ENCODE data around the gene MSH5. TPM values are rescaled to one million over a fixed set of nuclear protein-coding genes. Genes with fewer than 3 reads are reported as not detected.

MSH5 gene
- total RNA-seq, 4 donors from 2014 or later = 2.3 to 7.9 (median 6.8) TPM

DNA sequence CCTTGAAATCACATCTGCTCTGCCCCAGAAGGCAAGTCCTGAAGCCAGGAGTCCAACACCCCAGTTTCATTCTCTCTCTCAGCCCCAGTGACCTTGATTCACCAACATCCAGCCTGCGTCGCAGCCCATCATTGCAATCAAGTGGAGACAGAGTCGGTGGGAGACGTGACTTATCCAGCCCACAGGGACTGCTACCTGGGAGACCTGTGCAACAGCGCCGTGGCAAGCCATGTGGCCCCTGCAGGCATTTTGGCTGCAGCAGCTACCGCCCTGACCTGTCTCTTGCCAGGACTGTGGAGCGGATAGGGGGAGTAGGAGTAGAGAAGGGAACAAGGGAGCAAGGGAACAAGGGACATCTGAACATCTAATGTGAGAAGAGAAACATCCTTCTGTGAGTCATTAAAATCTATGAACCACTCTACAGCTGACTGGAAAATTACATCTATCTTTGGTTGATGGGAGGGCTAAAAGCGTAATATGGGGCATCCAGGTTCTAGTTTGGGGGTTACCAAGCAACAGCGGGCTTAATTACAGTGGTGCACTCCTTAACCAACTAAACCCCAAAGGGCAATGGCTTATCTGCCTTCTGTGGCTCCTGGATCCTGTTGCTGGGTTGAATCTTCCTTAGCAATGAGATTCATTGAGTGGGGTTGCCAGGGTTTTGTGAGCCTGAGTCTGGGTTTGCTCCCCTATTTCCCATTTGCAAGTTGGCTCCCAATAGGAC is 22.1 kb upstream of the MSH5 start:
- no peaks in the 10 kb centered on the region for H3K9me3 ChIP-seq
- no peaks in the 10 kb centered on the region for H3K27me3 ChIP-seq
- intact Hi-C loops (cut with DNase I) = no loop called here
- H3K27ac ChIP-seq = peak overlapping the region; percentile 78 to 94 (median 83)
- H3K36me3 ChIP-seq = no peaks in the 10 kb centered on the region
- TF ChIP-seq POLR2A (IDR thresholded peaks at IDR 0.05) = no peak
- TF ChIP-seq, protein P1, sequence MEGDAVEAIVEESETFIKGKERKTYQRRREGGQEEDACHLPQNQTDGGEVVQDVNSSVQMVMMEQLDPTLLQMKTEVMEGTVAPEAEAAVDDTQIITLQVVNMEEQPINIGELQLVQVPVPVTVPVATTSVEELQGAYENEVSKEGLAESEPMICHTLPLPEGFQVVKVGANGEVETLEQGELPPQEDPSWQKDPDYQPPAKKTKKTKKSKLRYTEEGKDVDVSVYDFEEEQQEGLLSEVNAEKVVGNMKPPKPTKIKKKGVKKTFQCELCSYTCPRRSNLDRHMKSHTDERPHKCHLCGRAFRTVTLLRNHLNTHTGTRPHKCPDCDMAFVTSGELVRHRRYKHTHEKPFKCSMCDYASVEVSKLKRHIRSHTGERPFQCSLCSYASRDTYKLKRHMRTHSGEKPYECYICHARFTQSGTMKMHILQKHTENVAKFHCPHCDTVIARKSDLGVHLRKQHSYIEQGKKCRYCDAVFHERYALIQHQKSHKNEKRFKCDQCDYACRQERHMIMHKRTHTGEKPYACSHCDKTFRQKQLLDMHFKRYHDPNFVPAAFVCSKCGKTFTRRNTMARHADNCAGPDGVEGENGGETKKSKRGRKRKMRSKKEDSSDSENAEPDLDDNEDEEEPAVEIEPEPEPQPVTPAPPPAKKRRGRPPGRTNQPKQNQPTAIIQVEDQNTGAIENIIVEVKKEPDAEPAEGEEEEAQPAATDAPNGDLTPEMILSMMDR (IDR thresholded peaks at IDR 0.05) = peak in 3 of 6 experiments; percentile 6 to 48 (median 29)
- WGBS, 2 donors = 37 to 40% methylated on average over 6 to 10 of the region's 10 CpGs
- peaks cover 11 to 86% (median 35%) of the 10 kb centered on the region in 3 donors for H3K4me1 ChIP-seq
- no peak for DNase-seq
- no peak overlapping the region for H3K4me3 ChIP-seq

DNA sequence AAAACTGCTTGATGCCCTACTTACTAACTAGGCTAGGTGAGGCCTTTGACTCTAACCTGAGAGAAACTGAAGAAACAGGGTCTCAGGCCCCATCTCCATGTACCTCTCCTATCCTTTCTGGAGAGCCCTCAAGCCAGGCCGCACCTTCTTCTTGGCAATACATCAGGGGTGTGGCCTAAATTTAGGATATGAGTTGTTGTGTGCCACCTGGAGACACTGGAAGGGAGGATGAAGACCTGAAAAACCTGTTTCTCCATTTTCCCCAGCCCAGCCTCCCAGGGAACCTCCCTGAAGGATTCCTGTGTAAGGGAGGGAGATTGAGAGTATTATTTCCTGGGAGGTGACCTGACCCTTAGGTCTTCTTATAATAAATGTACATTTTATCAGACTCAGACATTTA is 21.5 kb upstream of the MSH5 start:
- no peak for TF ChIP-seq POLR2A (IDR thresholded peaks at IDR 0.05)
- TF ChIP-seq, protein P1 (IDR thresholded peaks at IDR 0.05) = no peak
- no peaks in the 10 kb centered on the region for H3K27me3 ChIP-seq
- peaks cover 11 to 80% (median 29%) of the 10 kb centered on the region in 3 donors for H3K4me1 ChIP-seq
- no peak for DNase-seq
- 33 to 44% methylated on average over 1 of the region's 1 CpG for WGBS, 2 donors
- no peak overlapping the region for H3K4me3 ChIP-seq
- intact Hi-C loops (cut with DNase I) = no loop called here
- H3K9me3 ChIP-seq = no peaks in the 10 kb centered on the region
- H3K27ac ChIP-seq = peak overlapping the region; percentile 78 to 94 (median 83)
- H3K36me3 ChIP-seq = no peaks in the 10 kb centered on the region

DNA sequence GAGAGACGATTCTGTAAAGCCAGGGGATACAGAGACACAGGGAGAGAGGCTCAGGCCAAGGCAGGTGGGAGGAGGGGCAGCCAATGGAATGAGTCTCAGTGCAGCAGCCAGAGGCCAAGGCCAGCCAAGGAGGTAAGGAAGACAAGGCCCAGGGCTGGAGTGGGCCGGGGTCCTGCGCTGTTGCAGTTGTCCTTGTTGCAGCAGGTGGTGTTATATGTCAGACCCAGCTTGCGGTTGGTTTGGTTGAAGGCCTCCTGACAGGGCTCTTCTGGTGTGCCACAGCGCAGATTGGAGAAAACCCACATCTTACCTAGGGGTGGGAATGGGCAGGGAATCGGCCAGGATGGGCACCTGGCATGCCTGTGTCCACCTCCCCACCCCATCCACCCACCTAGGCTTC is 20.8 kb upstream of the MSH5 start:
- Histone ChIP-seq H3K4me3 (no peak overlapping the region), H3K9me3 (no peaks in the 10 kb centered on the region), H3K27ac (peak overlapping the region; percentile 70 to 94 (median 83)), H3K27me3 (no peaks in the 10 kb centered on the region), H3K36me3 (no peaks in the 10 kb centered on the region), H3K4me1 (peaks cover 11 to 72% (median 21%) of the 10 kb centered on the region in 3 donors)
- intact Hi-C loops (cut with DNase I) = no loop called here
- TF ChIP-seq, protein P1 (IDR thresholded peaks at IDR 0.05) = no peak
- TF ChIP-seq POLR2A (IDR thresholded peaks at IDR 0.05) = no peak
- no peak for DNase-seq
- 74 to 75% methylated on average over 6 of the region's 6 CpGs for WGBS, 2 donors

DNA sequence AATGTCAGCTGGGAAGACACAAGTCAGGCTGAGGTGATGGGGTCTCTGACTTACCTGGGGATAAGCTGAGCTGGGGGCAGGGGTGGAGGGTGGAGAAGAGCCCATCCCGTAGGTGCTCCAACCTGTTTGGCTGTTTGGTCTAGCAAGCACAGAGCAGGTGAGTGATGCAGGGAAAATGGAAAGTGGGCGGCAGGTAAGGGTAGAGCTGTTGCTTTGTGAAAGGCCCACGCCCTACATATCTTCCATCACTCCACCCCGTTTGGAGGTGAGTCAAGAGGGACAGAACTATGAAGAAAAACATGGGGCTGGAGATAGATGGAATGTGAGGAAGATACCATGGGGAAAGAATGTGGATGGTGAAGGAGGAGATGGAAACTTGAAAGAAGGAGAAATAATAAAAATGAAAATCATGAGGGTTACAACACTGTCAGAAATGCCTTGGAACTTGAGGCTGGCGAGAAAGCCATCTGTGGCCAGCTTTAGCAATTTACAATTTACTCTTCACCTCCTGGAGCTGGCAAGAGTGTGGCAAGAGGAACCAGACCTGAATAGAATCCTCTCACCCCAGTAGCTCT is 19.5 kb upstream of the MSH5 start:
- no peak overlapping the region for H3K4me3 ChIP-seq
- peak in 1 of 4 donors; percentile 13 for TF ChIP-seq POLR2A (IDR thresholded peaks at IDR 0.05)
- TF ChIP-seq, protein P1 (IDR thresholded peaks at IDR 0.05) = no peak
- H3K27ac ChIP-seq = peak overlapping the region; percentile 62 to 94 (median 83)
- no peaks in the 10 kb centered on the region for H3K36me3 ChIP-seq
- H3K27me3 ChIP-seq = no peaks in the 10 kb centered on the region
- no peak for DNase-seq
- 44 to 66% methylated on average over 5 of the region's 5 CpGs for WGBS, 2 donors
- intact Hi-C loops (cut with DNase I) = no loop called here
- H3K4me1 ChIP-seq = peaks cover 10 to 67% (median 18%) of the 10 kb centered on the region in 3 donors
- no peaks in the 10 kb centered on the region for H3K9me3 ChIP-seq

DNA sequence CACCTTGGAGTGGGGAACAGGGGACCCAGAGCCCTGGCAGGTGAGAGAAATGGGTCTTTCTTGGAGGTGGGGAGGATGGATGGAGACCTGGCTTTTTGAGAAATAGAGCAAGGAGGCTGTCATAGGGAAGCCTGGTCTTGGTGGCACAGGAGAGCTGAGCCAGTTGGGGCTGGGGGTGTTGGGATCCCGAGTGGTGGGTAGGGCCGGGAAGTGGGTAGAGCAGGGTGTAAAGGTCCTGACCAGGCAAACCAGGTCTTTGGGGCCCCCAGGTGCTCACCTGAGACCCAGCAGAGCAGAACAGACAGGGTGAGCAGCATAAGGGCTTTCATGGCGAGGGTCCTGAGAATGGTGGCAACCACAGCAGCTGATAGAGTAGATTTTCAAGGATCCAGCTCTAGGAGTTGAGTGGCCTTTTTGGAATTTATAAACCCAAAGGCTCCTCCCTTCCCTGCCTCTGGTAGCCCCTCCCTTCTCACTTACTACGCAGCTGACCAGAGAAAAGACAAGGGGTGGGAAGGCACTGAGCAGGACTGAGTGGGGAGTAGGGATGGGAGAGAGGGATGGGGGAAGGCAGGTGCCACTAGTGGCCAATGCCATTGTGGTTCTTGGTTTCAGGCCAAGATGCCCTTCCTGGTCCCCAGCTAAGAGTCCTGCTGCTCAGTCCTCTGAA is 18.3 kb upstream of the MSH5 start, which contains the start of gene LY6G6C:
LY6G6C (minus strand) TSS at position 396 of the 670 bp plus-strand sequence; CDS start at position 329, 67 bp downstream.
- H3K36me3 ChIP-seq = peaks cover 0 to 5% (median 0%) of the 10 kb centered on the region in 3 donors
- H3K27me3 ChIP-seq = no peaks in the 10 kb centered on the region
- H3K4me1 ChIP-seq = peaks cover 5 to 74% (median 23%) of the 10 kb centered on the region in 3 donors
- intact Hi-C loops (cut with DNase I) = no loop called here
- TF ChIP-seq, protein P1 (IDR thresholded peaks at IDR 0.05) = no peak
- no peak for TF ChIP-seq POLR2A (IDR thresholded peaks at IDR 0.05)
- H3K4me3 ChIP-seq = no peak within 1 kb of the TSS
- no peak for DNase-seq
- 80 to 85% methylated on average over 4 of the region's 4 CpGs for WGBS, 2 donors
- peak within 1 kb of the TSS in 3 of 4 donors; percentile 20 to 94 (median 88) for H3K27ac ChIP-seq
- H3K9me3 ChIP-seq = no peaks in the 10 kb centered on the region

Data from esophagus squamous epithelium (tissue), 5 donors.